GM15510 (cell line): ENCODE data around the gene INTS3.
A peak's percentile ranks its signal among the peaks of the same experiment; 100 is the strongest.

Experiments
- POLR2A ChIP-seq: IDR thresholded peaks from 3 replicates; pipeline ENCODE4 v1.6.1; 2011; ENCODE audit warnings: borderline replicate concordance; ENCODE audit not compliant: insufficient read length; ENCODE audit errors: extremely low read depth

INTS3 gene

GRCh38 chr1:153768316-153769181 is 40.7 kb downstream of the INTS3 start:
- TF ChIP-seq POLR2A: no peak

DNA sequence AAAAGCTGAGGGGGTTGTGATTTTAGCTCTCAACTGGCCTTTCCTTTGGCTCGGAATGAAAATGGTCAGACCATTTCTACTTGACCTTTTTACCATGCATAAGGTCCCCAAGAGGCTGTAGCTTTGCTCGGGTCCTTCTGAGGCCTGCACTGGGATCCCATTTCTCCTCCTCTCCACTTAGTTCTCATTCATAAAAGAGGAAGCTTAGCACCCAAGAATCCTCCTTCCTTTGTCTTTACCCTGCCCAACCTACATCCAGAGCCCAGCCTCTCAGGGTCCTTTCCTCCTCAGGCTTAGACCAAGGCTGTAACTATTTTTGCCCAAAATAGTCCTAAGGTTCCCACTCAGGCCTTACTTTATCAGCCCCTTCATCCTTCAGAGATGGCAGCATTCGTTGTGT is 41.4 kb downstream of the INTS3 start:
- TF ChIP-seq POLR2A: no peak

- TF ChIP-seq POLR2A: no peak
These were observed 42.9 kb downstream of the INTS3 start for GRCh38 chr1:153770797-153771196.

- TF ChIP-seq POLR2A: no peak
These were observed 43.4 kb downstream of the INTS3 start for GRCh38 chr1:153771261-153771660.

GRCh38 chr1:153771841-153772593 is 44.2 kb downstream of the INTS3 start:
- TF ChIP-seq POLR2A: no peak

DNA sequence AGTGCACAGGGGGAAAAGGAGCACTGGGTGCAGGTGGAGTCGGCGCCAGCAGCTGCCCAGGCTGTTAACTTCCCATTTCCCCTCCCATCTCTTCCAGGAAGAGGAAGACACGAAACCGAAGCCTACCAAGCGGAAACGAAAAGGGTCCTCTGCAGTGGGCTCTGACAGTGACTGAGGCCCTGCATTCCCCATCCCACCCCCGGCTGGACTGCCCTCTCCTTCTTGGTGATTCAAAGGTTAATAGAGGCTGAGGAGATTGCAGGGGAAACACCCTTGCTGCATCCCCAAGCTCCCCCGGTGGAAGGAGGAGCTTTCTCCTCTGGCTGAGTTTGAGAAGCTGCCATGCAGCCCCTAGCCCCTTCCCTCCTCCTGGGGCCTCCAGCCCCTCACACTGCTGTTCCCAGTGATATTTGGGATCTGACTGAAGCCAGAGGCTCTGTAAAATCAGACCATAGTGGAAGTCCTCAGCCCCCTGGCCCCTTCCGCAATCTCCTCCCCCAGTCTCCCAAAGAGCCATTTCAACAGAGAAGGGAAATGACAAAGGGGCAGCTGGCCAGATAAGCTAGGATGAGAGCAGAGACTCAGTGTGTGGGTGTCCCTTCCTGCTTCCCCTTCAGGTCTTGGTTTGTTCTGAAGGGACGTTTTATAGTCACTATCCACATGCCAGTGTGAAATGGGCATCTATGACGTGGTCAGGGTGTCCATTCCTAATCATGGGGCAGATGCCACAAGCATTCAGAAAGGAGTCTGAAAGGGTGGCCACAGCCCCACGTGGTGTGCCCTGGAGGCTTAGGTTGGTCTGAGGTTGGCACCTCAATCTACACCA is 45.5 kb downstream of the INTS3 start:
- TF ChIP-seq POLR2A: no peak

GRCh38 chr1:153774026-153774595 is 46.3 kb downstream of the INTS3 start:
- no peak for TF ChIP-seq POLR2A

DNA sequence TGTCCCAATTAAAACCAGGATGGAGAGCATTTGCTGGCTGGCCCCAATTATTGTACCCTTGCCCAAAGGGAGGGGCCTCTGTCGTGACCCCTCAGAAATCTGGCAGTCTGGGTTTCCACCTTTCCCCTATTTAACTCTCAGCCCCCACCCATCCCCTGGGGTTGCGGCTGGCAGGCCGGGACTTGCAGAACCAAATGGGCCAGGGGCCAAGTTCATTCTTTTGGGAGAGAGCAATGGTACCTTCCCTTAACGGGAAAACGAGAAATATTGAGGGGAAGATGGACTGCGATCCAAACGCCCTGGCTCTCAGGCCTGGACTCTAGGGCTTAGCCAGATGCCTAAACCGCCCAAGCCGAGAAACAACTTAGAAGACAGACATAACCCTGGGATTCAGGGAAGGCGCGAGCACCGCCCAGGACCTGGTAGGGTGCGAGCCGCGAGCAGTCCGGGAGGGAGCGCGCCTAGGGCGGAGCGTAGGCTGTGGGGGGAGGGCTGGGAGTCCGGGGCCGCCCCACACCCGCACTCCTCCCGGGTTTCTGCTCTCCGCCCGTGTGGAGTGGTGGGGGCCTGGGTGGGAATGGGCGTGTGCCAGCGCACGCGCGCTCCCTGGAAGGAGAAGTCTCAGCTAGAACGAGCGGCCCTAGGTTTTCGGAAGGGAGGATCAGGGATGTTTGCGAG is 47.1 kb downstream of the INTS3 start, which contains the start of gene SLC27A3:
SLC27A3 (plus strand) TSS at position 628 of the 678 bp plus-strand sequence. CDS start 91 bp downstream, outside the sequence.
- no peak for TF ChIP-seq POLR2A

DNA sequence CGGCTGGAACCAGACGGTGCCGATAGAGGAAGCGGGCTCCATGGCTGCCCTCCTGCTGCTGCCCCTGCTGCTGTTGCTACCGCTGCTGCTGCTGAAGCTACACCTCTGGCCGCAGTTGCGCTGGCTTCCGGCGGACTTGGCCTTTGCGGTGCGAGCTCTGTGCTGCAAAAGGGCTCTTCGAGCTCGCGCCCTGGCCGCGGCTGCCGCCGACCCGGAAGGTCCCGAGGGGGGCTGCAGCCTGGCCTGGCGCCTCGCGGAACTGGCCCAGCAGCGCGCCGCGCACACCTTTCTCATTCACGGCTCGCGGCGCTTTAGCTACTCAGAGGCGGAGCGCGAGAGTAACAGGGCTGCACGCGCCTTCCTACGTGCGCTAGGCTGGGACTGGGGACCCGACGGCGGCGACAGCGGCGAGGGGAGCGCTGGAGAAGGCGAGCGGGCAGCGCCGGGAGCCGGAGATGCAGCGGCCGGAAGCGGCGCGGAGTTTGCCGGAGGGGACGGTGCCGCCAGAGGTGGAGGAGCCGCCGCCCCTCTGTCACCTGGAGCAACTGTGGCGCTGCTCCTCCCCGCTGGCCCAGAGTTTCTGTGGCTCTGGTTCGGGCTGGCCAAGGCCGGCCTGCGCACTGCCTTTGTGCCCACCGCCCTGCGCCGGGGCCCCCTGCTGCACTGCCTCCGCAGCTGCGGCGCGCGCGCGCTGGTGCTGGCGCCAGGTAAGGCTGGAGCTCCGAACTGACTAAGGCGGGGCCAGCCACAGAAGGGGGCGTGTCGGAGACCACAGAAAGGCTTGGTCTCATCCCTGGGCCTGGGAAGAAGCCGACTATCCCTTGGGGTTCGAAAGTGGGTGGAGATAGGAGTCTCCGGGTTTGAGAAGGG is 47.8 kb downstream of the INTS3 start:
- peak; percentile 51 for TF ChIP-seq POLR2A

- TF ChIP-seq POLR2A: no peak
These were observed 48.5 kb downstream of the INTS3 start for GRCh38 chr1:153776352-153776751.

- TF ChIP-seq POLR2A: no peak
These were observed 49.1 kb downstream of the INTS3 start for GRCh38 chr1:153776845-153777370.

DNA sequence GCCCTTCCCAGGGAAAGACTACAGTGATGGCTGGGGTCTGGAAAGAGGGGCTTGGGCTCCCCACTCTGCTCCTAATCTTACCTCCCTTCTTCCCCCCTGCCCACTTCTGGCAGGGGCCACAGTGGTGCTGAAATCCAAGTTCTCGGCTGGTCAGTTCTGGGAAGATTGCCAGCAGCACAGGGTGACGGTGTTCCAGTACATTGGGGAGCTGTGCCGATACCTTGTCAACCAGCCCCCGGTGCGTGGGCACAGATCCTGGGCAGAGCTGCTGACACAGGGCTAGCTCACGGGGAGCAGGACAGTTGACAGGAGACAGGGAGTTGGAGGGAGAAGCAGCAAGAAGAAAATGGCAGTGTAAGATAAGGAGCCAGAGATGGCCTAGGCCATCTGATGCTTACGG is 49.8 kb downstream of the INTS3 start:
- no peak for TF ChIP-seq POLR2A
